Measurements from ENCODE around the gene NTM.
"Not testable (repeated sequence)": the region's sequence is repeated elsewhere in the genome, so short reads cannot be mapped to it uniquely, and the experiment has no call there.

Gene NTM

DNA sequence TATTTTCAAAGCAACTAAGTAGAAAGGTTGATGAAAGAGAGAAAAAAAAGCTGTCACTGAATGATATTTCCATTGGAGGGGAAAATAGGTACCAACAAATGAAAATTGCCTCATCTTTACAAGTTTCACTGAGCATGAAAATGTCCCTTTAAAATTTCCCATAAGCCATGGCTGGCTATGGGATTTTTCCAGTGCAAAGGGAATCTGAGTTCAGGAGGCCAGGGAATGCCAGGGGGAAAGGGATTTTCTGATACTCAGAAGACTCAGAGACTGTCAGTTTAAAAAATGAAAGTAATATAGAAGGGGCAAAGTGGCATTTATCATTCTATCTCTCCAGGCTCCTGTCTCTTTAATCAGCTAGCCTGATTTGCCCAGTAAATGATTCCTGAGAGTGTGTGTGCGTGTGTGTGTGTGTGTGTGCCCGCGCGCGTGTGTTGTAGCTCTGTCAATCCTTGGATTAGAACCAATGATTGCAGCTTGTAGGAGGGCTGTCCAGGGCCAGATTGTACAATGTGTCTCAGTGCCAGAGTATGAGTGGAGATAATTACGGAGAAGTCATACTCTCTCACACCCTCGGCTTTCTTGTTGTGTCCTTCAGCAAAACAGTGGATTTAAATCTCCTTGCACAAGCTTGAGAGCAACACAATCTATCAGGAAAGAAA, at the start of gene NTM:
Gene NTM, plus strand, starts transcription at position 526 of the 662 bp plus-strand sequence.
- no peak for DNase-seq

- DNase-seq = no peak
Measured at GRCh38 chr11:131324921-131325570, 45.4 kb upstream of the NTM start.

DNA sequence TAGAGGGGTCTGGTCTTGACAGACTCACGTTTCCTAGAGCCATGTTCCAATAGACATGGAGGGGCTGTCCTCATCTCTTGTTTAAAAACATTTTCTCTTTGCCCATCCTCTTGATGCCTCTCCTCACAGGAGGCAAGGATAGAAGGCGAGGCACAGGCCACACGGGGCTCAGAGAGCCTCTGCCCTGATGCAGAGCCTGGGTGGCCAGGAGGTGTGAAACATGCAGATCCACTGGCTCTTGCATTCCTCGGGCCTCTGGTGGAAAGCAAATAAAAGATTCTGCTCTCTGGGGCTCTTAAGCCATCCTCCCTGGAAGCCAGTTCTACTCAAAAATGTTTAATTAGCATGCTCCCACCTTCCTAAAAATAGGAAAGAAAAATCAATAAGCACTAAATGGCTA, 43.6 kb upstream of the NTM start:
- DNase-seq = no peak

DNA sequence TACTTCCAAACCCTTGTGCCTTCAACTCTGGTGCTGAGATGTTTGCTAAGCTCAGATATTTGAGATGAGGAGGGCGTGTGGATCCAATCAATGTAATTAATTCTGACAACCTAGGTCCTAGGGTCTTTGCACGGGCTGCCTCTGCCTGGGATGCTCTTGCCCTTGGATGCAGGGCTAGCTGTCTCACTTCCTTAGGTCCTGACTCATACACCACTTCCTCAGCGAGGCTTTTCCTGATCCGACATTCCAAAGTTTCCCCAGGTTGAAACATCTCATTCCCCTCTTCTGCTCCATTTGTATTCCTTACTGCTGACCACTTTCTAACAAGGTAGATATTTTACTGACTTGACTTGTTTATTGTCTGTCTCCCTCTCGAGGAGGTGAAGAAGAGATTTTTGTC, 43.0 kb upstream of the NTM start:
- no peak for DNase-seq

DNA sequence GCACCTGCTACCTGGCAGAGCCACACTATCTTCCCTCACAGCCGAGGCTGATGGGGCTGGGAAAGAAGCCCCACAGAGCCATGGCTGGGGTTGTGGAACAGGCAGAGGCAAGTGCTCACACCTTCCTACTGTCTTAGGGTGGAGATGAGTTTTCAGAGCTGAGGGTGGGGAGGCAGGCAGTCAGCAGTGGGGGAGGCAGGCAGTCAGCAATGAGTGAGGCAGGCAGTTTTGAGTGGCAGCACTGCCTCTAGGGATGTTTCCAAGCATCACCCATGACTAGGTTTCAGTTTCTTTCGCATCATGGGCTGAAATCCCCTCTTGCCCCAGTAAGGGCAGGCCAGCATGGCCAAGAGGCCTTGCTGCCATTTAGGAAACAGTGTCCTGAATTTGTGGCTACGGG, 41.6 kb upstream of the NTM start:
- no peak for DNase-seq

DNA sequence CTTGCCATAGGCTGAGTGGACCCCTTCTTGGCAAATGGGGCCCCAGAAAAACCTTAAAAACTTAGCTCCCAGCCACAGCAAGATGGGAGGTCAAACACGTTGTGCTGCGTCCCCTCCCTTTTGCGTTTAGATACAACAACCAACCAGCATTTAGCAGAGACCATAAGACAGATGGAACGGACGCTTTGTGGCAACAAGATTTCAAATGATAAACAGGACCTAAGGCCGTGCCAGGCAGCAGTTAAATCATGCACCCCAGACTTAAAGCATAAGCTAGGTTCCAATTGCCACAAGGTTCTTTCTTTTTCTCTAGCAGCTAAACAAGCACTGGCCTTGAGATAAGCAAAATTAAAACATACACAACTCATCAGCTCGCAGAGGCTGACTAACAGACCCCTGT, 39.4 kb upstream of the NTM start:
- no peak for DNase-seq

- no peak for DNase-seq
Measured at GRCh38 chr11:131331546-131331945, 38.9 kb upstream of the NTM start.

- DNase-seq = no peak
Measured at GRCh38 chr11:131334601-131335000, 35.8 kb upstream of the NTM start.

DNA sequence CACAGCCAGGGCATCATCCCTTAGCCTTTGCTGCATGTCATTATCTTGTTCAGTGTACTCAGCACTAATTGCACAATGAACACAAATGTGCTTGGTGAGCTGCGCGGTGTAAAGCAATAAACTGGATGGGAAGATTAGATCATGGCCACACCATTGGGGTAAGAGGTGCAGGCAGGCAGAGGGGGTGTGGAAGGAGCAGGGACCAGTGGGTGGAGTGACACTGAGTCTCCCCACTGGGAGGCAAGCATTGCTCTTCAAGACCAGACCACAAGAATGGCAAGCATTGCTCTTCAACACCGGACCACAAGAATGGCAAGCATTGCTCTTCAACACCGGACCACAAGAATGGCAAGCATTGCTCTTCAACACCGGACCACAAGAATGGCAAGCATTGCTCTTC, 28.5 kb upstream of the NTM start:
- not testable (repeated sequence) for DNase-seq

DNA sequence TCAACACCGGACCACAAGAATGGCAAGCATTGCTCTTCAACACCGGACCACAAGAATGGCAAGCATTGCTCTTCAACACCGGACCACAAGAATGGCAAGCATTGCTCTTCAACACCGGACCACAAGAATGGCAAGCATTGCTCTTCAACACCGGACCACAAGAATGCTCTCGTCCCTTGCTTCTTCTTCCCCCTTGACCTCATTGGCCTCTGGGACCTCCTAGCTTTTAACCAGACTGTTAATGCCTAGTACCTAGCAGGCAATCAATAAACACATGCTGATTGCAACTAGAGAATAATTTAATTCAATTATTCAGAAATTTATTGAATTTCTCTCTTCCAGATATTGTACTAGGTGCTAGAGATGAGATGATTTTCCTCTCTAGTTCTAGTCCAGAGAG, 28.0 kb upstream of the NTM start:
- DNase-seq = not testable (repeated sequence)

DNA sequence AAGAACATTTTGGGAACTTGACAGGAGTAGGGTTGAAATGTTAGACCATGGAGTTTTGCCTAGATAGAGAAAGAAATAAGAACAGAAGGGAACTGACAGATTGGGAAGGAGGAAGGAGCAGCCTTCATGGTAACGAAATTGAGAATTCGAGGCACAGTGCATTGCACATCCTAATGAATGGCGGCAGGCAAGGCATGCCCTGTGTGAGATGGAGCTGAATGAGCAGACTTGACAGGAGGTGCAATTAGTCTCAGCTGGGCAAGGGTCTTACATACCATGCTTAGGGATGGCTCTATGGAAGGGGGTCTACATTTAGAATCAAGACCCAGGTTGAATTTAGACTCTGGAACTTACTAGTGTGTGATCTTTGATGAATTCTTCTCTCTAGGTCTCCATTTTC, 25.0 kb upstream of the NTM start:
- no peak for DNase-seq

- no peak for DNase-seq
Measured at GRCh38 chr11:131349368-131350086, 20.9 kb upstream of the NTM start.

DNA sequence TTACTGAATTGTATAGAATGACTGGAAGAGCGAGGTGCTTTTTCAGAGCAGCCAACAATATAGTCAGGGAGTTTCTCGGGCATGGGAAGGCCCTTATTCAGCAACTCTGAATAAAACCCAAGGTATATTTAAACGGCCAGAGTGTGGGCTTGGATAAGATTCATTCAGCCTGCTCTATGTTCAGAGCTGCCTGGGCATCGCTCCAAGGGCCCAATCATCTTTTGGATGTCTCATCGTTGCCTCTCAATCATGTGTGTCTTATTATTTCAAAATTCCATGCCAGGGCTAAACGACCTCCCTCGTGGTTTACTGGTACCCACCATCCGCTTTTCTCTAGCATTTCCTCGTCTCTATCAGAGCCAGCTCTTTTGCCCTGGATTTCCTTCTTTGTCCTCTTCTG, 19.5 kb upstream of the NTM start:
- no peak for DNase-seq

DNA sequence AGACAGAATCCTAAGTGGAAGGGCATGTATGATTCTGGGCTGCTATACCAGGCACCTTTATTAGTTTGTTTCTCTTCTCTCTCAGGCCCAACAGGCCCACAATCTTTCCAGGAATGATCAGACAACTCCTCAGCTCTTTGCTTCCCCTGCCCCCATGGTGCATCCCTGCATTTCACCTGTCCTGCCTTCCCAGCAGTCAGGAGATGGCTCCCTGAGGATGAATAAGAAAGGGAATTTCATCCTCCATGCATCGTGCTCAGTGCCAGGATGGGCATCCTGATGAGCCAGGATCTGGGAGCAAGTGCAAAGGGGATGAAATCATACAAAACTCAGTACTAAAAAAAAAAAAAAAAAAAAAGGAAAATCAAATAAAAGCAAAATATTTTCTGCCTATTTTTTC, 18.6 kb upstream of the NTM start:
- no peak for DNase-seq

DNA sequence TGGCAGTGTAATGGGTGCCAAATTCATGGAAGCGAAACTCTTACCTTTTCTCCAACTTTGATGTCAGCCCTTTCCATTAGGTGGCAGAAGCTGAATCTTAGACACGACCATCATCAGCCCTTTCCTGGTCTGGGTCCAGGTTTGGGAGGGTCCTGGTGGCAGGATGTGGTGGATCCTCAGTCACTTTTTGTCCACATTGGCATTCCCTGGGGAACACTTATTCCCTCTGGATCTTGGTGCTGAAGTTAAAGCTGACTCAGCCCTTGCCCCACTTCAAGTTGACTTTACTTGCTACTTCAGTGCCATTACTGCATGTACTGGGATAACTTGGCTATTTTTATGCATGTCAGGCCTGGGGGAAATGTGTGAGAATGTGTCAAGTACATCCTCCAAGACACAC, 16.6 kb upstream of the NTM start:
- no peak for DNase-seq

DNA sequence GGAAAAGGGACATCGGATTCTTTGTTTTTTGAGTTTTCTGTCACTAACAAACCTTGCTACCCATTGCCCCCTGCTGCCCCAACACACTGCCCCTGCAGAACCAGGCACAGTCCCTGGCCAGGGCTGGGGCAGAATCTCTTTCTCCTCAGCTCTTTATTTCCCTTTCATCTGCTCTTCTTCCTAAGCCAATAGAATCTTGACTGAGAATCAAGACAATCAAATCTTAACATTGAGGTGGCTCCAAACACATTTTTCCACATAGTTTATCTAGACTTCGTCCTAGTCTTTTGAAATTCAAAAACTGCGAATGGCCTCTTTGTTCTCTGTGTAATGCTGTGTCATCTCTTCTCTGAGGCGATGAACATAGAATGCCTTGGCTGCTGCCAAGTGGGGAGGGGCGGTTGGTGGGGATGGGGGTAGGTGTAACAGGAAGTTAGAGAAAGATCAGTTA, 16.1 kb upstream of the NTM start:
- DNase-seq = no peak

DNA sequence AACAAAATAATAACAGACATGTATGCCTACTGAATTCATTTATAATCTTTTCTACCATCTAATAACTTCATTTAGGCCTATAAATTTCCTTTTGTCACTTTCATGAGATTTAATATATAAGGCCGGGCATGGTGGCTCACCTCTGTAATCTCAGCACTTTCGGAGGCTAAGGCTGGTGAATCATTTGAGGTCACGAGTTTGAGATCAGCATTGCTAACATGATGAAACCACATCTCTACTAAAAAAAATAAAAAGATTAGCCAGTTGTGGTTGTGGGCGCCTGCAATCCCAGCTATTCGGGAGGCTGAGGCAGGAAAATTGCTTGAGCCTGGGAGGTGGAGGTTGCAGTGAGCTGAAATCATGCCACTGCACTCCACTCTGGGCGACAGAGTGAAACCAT, 14.2 kb upstream of the NTM start:
- DNase-seq = no peak

- DNase-seq = no peak
Measured at GRCh38 chr11:131365329-131365930, 5.0 kb upstream of the NTM start.

DNA sequence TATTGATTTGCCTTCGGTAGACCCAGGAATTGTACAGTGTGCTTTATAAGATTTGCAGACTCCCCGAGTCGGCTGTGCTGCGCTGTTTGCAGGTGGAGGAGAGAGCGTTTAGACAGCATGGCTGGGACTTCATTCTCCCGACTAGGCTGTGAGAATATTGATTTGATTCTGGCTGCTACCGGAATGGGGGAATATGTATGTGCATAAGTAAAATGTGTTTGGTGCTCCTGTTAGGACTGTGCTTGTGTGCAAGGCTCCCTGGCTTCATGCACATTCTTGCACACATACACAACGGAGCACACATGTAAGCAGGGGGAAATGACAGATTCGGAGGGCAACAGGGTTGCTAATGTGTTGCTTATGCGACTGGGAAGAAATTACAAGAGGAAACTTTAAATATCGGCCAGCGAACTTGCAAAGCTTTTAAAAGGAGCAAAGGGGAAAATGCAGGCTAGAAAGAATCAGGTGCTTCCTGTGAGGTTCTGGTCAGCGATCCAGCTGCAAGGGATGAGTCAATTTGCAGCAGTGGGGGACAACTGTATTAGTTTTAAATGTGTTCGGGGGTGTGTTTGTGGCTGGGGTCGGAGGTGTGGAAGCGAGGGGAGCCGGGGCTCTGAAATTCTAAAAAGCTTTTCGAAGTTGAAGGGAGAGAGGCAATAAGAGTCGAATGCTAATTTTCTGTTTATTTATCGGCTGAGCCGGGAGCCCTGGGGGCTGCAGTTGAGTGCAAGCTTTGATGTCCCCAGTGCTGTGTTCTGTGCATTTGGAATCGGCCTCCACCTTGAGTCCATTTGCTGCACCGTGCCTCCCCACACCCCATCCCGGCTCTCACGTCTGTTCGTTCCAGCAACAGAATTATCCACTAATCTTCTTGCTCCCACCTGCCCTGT, 731 bp downstream of the NTM start:
- DNase-seq = no peak

GRCh38 chr11:131371791-131372104, 1.3 kb downstream of the NTM start:
- no peak for DNase-seq

GRCh38 chr11:131372234-131372962, 2.0 kb downstream of the NTM start:
- no peak for DNase-seq

DNA sequence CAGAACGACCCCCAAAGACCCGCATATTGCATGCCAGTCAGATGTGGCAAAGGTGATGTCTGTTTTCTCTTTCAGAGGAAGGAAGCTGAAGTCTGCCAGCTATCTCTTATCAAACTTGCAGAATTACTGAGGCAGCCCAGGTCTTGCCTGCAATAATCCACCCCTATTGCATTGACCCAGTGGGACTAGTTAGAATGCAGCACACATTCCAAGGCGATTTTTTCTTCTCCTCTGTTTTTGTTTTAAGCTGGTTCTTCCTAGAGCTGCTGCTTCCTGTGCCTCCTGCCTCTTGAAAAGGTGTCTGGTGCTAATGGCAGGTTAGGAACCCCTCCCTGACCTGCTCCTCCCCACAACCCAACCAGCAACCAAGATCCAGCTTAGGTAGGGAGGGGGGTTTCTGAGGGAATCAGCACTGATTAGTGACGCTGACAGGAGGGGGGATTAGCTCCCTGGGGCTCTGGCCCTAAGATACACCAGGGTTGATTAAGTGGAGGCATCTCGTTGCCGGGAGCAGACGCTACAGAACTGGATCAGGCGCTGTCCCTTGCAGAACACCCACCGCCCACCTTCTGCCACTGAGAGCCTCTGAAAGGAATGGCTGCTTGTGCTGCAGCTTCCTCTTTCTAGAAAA, 2.8 kb downstream of the NTM start:
- no peak for DNase-seq

All from GF-D8 (cell line).